GM21367 (cell line): ENCODE data around the gene MYOZ3.

Experiments
- ATAC-seq: cut with Tn5 transposase; IDR thresholded peaks from one replicate; pipeline ENCODE4 v1.9.1; 2021; ENCODE audit not compliant: unreplicated experiment

MYOZ3 gene

DNA sequence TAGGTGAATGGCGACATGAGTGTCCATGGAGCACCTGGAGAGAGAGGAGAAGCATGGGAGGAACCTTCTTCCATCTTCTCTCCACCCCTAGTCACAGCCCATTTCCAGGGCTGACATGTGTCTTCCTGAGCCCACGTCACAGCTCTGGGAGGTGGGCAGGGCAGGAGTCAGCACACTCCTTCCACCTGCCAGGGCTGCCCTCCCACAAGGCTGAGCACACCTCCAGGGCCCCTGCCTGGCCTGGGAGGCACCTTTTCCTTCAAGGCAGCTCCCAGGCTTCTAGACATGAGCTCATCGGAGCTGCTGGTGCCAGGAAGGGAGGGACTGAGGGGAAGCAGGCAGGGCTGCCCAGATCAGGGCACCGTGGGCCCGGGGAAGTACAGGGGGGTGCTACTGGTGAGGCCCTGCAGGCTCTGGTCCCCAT lies 34.2 kb upstream of the MYOZ3 start:
- ATAC-seq: no peak

DNA sequence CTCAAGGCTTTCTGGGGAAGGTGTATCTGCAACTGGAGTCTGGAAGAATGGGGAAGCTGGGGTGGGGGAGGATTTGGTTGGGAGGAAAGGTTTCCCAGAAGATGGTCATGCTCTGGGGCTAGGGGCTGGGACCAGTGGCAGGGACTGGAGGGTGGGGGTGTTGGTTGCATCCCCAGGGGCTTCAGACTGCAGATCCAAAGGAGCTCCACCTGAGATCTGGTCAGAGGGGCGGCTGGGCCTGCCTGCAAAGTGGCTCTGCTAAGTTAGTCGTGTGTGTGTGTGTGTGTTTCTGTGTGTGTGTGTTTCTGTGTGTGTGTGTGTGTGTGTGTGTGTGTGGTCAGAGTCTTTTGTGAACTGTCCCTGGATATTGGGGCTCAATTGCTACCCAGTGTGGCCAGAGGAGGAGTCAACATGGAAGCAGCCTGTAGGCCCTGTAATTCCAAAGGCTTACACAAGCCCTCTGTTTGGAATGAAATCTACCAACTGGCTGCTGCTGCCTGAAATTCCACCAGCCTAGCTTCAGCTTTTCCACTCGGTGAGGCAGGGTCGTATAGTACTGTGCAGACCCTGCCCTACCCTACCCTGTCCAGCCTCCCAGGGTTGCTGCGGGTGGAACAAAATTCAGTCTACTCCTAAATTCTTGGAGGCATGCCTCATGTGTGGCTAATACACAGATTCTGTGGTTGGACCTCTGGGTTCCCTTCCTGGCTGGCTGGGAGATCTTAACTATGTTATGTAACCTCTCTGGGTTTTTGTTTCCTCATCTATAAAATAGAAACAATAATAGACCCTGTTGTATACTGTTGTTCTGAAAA lies 33.1 kb upstream of the MYOZ3 start:
- no peak for ATAC-seq

DNA sequence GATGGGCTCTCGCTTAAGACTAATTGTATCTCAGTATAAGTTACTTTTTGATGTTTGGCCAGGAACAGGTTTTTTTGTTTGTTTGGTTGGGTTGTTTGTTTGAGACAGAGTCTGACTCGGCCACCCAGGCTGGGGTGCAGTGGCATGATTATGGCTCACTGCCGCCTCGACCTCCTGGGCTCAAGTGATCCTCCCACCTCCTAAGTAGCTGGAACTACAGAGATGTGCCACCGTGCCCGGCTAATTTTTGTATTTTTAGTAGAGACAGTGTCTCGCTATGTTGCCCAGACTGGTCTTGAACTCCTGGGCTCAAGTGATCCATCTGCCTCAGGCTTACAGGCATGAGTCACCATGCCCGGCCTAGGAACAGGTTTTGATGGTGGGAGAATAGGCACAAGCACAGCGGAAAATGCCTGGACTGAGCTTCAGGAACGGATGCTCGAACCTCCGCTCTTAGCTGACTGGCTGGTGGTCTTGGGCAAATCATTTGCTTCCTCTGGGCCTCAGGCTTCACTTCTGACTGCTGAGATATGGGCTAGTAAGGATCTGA lies 32.0 kb upstream of the MYOZ3 start:
- no peak for ATAC-seq

DNA sequence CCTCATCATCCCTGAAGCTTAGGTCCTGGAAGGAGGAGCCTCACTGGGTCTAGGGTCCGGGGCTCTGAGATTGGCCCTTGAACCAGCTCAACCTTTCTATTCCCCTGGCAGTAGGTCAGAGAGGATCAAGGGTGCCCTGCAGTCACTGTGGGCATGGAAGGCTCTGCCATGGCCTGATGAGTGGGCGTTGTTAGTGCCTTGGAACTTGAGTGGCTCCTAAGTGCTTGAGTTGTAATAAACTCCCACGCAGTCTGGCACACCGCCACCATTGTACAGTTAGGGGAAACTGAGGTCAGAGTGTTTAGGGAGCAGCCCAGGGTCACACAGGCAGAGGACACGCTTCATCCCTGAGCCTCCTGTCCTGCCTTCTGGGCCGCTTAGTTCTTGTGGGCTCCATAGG lies 31.0 kb upstream of the MYOZ3 start:
- ATAC-seq: no peak

DNA sequence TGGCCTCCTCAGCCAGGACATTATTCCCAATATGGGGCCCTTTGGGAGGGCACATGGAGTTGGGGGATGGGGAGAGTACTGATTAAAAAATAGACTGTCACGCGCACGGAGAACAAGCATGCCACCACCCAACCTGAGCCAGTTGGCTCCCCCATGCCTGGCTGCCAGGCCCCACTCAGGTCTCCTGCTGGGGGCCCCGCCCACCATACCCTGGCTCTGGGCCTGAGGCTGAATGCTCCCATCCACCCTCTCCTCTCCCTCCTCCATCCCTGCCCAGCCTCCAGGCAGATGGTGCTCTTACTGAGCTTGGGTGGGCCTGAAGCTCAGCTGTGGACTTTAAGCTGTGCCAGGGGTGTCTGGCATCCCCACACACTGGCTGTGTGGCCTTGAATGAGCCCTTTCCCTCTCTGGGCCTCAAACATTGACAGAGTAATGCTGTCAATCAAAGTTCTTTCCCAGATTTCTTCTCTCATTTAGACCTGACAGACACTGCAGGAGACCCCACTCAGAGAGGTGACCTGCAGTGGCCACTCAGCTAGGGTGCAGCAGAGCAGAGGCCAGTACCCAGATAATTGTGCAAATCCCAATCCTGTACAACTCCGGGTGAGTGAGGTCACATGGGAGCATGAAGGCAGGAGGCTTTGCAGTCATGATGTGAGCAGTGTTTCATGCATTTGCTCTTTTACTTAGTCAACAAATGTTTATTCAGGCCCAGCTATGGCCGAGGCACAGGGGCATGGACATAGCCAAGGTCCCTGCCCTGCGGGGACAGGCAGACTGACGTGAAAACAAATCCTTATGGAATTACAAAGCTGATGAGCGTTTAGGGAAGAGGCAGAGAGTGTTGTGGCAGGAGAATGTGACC lies 30.4 kb upstream of the MYOZ3 start:
- no peak for ATAC-seq

DNA sequence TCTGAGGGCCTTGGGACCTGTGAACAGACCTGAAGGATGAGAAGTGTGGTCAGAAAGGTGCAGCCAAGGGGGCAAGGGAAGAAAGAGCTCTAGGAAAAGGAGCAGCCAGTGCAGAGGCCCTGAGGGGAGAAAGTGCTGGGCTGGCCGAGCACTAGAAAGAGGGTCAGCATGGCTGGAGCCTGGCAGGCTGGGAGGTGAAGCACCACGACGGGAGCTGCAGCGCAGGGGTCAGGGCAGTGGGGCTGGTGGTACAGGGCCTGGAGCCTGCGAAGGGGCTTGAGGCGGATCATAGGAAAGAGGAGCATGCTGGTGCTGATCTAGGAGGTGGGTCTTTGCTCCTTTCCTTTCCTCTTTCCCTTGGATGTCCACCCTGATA lies 29.7 kb upstream of the MYOZ3 start:
- ATAC-seq: no peak

DNA sequence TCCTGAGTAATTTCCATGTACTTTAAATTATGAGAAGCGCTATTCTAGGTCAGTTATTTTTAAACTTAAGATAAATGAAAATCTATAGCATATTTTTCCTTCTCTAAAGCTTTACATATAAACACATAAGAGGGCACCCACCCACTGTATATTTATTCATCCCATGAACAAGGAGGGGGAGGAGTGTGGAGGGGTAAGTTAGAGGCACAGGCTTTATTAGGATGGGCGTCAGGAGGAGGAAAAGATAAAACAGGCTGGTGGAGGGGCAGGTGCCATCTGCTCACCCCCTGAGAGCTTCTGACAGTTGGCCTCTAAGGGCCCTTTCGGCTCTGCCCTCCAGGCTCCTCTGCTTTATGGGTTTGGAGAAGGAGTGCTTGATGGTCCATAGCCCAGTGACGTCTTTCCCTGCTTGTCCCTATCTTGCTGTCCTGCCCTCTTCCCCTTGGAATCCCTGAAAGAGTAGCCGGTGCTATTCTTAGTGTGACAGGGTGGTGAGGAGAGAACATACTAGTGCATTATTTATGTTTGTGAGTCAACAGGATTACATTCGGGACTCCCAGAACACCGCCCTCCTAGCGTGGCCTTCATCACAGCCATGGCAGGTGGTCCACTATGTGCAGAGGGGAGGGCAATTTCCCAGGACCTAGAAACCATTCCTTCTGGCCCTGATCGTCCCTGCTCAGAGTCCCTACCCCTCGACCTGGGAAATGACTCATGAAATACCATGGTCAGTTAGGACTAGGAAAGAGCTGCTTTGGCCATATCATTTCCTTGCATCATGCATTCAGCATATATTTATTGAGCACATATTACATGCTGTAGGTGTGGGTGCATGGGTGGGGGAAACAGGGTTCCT lies 28.5 kb upstream of the MYOZ3 start:
- no peak for ATAC-seq

DNA sequence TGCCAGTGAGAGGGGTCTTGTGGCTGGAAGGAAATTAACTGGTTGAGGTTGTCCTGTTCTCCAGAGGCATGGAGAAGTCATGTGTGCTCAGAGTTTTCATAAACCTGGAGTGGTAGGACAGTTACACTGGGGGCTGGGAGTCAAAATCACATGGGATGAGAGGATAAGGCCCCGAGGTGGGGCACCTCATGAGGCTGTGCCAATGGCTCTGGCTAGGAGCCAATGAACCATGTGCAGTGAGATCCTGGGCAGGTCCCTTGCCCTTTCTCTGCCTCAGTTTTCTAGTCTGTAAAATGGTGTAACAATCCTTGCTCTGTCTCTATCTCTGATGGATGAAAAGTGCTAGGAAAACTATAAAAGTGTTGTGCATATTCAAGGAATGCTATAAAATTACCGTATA lies 27.6 kb upstream of the MYOZ3 start:
- ATAC-seq: no peak

DNA sequence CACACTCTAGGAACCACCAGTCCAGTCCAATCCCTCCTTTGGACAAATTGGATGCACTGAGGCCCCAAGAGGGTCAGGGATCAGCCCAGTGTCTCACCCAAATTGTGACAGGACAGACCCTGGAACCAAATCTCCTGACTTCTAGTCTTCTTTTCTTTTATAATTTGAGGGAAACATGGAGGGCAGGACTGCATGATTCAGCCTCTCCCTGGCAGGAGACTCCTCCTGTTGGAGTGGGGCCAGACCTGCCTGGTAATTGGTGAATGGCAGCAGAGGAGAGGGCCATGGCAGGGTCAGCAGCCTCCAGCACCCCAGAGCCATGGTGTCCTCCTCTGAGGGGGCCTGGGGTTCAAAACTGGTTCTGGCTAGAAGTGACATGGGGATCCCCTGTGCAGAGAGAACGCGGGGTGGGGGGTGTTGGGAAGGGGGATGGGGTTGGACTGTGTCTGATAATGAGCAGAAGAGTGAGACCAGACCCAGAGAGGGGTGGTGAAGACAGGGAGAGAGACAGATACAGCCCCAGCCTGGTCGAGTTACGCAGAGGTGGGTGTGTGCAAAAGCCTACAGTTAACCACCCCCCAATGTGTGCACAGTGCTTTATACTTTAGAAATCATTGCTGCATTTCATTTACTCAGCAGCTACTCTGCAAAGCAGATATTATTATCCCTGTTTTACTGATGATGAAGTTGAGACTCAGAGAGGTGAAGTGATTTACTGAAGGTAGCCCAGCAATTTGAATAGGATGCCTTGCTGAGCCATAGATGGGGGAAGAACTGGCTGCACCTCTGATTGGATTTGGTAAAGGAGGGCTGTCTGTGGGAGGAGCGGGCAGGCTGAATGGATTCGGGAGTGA lies 24.4 kb upstream of the MYOZ3 start:
- ATAC-seq: no peak

DNA sequence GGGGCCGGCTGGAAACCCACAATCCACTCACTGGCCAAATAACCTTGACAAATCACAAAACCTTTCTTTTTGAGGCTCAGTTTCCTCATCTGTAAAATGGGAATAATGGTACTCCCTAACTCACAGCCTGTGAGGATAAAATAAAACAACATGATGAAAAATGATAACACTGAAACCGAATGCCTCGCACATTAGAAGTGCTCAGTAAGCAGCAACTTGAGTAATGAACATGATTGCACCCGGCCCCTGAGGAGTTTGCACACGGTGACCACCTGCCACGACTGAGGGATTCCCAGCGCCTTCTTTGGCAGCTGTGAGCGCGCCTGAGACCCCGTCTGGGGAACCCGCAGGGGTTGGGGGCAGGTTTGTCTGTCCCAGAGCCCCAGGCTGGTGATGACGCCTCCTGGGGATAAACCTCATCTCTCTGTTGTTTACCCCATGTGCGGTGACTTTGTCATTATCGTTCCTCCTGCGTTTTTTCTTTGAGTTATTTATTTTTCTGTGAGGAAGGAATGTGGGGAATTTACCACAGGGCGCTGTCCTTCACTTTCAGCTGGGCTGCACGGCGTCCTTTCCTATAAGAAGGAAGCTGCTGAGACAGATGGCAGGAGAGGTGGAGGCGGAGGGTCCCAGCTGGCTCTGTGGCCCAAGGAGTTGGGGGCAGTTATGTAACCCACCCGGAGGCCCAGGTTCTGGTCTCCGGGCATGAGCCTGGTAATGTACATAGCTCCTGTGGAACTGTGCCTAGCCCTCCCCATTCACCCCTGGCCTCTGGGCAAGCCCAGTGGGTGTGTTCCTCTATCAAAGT lies 23.6 kb upstream of the MYOZ3 start:
- no peak for ATAC-seq

DNA sequence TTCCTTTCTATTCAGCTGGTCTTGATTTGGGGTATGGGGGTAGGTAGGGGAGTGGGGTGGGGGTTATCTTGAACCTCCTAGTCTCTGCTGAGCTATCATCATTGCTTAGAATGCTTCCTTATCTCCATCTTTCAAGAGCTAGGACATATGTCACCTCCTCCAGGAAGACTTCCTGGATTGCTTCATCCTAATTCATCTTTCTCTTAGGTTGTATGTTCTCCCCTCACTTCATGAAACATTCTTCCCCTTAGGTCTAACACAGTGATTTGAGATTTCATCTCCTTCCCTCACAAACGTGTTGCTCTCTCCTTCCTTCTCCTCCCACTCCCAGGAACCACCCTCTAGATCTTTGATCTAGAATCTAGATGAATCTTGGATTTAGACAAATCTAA lies 23.0 kb upstream of the MYOZ3 start:
- no peak for ATAC-seq

DNA sequence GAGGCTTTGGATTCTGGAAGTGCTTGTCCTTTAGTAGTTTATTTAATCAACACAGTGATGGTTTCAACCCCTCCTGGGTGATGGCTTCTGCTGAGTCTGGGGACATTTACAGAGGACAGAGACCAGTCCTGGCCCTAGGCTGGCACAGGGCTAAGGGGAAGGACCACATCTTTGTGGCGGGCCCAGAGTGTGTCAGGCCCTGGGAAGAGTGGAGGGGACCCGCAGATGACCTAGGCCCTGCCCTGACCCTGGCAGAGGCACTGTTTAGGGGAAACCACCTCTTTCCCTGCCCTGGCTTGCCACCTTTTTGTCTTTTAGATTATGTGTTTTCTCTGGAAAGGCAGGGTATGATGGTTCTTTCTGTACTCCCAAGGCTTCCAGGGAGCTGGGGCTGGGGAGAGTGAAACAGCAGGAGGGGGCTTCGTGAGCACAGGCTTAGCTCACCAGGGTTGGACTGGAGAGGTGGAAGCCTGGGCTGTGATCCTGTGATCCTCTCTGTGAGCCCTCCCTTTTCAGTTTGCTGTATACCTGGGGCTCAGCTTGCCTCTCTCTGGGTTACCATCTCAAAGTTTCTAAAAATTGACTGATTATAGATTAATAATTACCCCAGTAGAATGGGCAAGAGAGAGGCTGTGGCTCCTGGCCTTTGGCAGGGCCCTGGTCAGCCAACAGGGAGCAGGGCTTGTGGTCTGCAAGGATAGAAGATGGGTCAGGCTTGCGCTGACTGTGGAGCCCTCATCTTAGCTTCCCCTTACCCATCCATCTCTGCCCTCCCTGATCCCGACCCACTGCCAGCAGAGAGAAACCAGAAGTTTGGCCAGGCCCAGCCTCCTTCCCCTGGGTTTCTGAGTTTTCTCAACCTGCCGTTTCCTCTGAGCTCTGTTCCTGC lies 22.3 kb upstream of the MYOZ3 start:
- ATAC-seq: no peak

DNA sequence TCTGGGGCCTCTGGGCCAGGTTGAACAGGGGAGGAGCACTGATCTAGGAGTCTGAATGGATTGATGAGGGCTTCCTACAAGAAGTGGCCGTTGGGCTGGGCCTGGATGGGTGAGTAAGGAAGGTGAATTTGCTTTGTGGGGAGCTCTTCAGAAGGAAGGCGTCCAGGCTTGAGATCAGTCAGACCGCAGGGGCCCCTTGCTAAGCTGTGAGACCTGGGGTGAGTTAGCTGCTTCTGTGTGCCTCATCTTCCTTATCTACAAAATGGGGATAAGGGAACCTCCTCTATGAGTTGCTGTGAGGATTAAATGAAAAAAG lies 21.7 kb upstream of the MYOZ3 start:
- no peak for ATAC-seq

DNA sequence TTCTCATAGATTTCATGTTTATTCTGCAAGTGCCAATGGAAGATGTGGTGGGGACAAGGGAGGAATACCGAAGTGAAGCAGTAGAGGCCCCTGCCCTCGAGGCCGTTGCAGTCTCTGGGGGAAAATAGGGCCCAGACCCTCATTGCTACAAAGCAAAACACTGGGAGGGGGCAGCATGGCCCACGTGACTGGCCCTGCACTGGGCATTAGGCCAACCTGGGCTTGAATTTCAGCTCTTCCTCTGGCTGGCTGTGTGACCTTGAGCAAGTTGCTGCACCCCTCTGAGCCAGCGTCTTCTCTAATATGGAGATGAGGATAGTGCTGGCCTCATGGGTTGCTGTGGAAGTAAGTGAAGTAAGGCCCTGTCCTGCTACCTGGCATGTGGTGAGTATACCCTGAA lies 21.3 kb upstream of the MYOZ3 start:
- no peak for ATAC-seq

DNA sequence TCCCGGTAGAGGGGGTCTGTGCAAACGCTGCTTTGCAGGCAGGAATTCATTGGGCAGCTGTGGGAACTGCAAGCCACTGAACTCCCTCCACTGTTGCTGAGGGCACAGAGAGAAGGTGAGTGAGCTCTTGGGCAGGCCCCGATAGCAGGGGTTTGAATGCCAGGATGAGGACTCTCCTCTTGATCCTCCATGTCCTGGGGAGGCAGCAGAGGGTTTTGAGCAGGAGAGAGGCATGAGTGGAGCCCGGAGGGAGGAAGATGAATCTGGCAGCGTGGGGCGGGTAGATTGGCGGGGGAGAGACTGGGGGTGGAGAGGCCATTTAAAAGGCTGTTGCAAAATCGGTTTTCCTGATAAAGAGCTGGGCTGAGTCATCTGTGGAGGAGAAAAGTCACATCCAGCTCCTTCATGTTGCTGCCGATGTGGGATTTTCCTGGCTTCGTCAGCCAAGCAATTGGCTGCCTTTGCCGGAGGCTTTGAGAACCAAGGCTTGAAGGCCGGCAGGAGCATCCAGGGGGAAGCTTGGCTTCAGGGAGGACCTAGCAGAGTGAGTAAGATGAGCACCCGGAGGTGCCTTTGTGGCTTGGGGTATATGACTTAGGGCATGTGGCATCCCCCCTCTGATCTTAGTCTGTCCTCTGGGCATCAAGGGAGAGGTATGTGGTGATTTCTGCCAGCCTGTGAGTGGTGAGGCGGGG lies 20.6 kb upstream of the MYOZ3 start, which contains the start of gene SYNPO:
SYNPO (plus strand) TSS at position 350 of the 695 bp plus-strand sequence. CDS start 7,616 bp downstream, outside the sequence.
- ATAC-seq: no peak

DNA sequence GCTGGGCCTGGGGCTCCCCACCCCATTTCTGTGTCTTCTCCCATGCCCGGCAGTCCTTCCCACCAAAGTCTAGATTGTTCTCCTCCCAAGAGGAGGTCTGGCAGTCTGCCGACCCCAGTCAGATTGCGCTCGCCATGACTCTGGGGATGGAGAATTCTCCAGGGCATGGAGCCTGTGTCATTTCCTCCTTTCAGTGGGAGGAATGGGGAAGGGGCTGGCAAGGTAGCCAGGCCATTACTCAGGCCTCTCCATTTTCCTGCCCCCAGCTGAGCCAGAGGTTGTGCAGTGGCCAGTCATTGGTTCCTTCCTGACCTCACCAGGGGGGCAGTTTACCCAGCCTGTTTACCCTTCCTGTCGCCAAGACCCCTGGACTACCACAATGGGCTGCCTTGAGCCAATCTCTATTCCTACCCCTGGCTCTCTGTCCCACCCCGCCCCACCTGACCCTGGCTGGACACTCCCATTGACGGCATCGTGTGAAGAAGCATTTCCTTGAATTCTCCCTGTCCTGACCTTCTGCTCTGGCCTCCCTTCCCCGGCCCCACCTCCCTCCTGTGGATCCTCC lies 20.0 kb upstream of the MYOZ3 start:
- no peak for ATAC-seq

DNA sequence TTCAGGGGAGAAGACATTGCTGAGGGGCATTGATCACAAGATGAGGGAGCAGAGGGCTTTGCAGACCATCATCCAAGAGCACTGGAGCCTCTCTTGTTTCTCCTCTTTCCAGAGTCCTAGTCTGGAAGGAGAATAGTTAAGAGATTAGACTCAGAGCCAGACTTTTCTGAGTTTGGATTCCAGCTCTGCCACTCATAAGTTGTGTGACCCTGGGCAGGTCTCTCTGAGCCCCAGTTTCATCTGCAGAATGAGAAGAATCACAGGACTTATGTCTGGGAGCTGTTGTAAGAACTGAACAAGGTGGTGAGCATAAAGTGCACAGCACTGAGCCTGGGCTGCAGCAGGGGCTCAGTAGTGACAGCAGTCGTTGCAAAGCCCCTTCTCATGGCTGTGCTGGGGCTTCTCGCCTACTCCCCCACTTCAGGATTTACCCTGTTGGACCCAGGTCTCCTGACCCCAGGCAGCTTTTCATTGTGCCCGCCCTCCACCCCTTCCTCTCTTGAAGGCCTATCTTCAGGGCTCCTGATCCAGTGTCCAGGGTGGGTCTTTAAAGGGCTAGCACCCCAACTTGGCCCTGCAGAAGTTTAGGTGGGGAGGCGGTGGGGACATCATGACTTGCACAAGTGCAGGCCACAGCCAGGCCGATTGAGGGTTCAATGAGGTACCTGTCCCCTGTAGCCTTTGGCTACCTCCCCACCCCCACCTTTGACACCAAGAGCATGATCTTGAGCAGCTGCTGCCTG lies 19.1 kb upstream of the MYOZ3 start:
- no peak for ATAC-seq
